COLO668 (cell line): ENCODE data around the gene SYNPR.
A peak's percentile ranks its signal among the peaks of the same experiment; 100 is the strongest.
"Not testable (repeated sequence)": the region's sequence is repeated elsewhere in the genome, so short reads cannot be mapped to it uniquely, and the experiment has no call there.

Source experiments
- DNase-seq: peaks from one replicate; lab custom pipeline; 2025; ENCODE audit not compliant: unreplicated experiment; lab: John Stamatoyannopoulos, UW

Gene SYNPR

DNA sequence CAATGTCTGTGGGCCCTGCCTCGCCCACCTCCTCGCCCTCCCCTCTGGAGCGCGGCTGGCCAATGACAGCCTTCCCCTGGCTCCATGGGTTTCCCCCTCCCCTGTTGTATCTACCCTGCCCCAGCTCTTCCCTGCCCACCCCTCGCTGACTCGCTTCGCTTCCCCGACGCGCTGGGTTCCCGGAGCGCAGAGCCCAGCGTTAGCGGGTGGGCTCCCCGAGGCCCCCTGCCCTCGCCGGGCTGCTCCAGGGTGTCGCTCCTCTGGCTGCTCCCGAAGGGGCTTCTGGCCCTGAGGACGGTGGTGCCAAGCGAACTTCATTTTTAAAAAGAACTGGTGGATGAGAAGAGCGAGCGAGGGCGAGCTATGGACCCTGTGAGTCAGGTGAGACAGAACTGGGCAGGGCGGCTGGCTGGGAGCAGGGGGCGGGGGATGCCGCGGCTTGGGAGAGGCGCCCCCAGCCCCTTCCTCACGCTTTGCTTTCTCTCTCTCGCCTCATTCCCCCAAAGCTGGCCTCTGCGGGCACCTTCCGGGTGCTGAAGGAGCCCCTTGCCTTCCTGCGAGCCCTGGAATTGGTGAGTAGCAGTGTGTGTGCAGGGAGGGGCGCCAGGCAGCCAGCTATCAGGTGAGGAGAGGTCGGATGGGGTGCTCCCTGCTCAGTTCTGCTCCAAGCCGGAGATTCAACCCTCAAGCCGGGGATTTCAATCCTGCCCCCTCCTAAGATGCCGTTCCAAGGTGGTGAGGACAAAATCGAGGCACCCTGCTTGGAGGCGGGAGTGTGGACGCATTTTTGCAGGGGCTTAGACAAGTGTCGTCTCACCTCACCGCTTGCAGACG, at the start of gene SYNPR:
Gene SYNPR, plus strand, starts transcription at position 138 of the 834 bp plus-strand sequence.
- no peak for DNase-seq

DNA sequence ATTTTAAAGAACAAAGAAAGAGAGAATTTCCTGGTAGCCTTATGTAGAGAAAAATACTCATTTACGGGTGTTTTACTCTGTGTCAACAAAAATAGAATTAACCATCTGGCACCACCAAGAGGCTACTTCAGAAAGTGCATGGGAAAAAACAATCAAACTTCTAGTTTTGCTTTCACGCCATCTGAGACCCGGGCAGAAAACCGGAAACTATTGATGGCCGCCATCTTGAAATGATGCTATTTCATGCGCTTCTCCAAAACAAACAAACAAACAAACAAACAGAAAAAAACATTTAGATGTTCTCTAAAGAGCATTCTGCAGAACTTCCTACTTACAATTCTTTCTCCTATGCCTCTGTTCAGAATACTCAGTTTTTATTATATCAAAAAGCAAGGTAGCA, 49.4 kb upstream of the SYNPR start:
- DNase-seq = peak; percentile 9

DNA sequence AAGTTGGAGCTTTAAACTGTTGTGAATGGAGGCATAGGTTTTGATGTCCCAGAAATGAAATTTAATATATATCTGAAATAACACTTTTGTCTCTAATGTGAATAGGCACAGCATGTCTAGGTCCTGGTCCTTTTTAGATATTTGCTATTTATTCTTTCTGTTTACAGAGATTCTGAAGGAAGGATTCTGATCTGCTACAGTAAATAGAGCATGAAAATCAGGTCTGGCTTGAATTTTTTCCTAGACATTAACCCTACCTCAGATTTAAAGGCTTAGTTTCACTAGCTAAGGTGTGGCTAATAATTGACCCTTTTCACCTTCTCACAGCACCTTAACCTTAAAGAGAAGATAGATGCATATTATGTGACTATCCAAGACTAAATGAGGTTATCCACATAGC, 48.0 kb upstream of the SYNPR start:
- DNase-seq = no peak

DNA sequence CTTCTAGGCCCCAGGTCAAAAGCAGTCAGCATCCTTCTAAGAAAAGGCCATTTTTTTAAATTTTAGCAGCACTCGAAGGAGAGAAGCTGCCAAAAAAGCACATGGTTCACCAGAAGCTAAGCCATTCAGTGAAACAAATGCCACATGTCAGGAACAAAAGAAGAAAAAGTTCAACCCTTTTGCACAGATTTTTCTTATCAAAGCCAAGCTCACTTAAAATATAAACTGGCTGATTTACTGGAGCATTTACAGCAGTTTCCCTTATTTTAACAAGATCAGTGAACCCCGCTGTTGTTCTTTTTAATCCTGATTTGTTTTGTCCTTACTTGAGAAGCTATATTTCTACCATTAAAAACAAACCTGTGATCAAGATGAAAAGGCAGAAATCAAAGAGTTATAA, 46.5 kb upstream of the SYNPR start:
- DNase-seq = no peak

DNA sequence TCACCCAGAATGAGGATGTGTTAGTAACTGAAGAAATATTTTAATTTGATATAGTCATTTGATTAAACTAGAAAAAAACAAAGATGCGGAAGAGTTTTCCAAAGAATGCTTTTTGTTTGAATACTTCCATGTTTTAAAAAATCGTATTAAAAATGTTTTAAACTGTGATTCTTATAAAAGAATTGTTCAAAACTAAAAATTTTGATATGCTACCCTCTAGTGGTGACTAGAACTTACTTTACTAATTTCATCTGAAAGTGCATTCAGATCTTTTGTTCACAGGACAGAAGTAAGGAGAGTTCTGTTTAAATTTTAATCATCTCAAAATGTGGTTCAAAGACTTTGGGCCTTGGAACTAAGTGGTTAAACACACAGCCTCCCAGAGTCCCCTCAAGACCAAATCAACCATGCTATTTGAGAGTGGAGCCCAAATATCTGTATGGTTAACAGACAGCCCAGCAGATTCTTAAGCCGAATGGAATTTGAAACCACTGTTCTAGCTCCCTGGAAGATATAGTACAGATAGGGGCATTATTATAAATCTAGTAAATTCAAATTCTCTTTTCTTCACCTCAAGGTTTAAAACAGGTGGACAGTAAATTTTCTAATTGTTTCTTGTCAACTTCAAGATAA, 45.2 kb upstream of the SYNPR start:
- DNase-seq = no peak

DNA sequence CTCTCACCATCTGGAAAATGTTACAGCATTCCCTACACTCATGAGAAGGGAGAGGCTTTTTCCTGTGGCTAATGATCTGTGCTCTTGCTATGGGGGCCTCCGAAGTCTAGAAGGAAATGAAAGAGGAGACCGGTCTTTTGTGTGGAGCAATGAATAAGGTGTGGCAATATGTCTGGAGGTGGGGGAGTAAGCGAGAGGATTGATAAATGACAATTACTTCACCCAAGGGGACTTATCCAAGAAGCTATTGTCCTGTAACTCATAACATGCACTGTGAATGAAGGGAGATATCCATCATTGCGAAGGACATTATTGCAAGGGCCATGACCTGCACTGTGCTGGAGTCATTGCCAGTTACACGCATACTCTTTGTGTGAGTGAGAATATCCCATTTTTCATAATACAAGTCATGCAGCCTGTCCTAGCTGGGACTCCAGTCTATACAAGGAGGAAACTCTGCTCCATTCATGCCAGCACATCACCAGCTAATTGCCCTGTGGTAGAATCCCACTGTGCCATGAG, 37.7 kb upstream of the SYNPR start:
- no peak for DNase-seq

DNA sequence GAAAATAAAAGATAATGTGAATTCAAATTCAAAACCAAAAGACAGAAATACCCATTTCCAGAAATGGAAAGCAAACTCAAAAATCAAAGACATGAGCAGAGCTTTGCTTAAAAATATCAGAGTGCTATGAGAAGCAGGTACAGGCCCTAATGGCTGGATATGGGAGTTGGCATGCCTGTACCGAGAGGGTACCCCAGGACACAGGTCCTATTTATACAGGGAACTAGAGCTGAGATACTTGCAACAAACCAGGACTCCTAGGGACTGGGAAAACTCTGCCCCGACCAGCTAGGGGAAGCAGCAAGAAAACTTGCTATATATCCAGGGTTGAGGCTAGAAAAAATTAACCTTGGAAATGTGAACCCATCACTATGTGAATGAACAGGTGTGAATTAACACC, 36.0 kb upstream of the SYNPR start:
- DNase-seq = no peak

DNA sequence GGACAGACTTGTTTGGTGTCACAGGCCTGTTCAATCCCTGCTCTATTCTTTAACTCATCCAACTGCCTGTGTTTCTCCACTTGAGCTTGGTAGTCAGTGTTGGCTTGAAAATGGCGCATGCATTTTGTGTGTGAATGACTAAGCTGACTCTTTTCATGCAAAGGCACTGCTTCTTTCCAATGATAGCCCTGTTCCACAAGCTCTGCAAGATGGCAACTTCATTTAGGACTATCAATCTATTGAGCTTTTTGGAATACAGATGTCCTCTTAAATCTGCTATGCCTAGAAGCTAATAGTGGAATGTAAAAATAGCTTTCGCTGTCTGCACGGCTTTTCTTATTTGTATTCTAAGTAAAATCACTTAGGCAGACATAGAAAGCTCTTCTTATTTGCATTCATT, 33.6 kb upstream of the SYNPR start:
- no peak for DNase-seq

DNA sequence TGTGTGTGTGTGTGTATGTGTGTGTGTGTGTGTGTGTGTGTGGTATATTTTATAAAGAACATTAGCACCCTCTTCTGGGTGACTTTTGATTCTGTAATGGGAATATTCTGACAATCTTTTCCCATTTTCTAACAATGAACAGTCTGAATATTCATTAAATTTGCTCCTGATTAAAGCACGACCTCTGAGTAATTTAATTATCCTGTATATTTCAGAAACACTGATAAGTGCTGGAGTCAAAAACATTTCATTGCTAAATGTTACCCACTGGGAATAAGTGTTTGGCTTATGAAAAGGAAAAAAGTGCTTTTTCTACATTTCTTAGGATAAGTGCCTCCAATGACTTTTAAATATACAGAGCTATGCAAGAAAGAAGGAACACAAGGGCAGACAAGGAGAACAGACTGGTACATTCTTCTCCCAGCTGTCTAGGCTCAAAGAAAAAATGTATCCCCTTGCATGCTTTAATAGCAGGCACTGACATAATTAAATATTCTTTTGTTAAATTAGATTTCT, 32.3 kb upstream of the SYNPR start:
- DNase-seq = no peak

DNA sequence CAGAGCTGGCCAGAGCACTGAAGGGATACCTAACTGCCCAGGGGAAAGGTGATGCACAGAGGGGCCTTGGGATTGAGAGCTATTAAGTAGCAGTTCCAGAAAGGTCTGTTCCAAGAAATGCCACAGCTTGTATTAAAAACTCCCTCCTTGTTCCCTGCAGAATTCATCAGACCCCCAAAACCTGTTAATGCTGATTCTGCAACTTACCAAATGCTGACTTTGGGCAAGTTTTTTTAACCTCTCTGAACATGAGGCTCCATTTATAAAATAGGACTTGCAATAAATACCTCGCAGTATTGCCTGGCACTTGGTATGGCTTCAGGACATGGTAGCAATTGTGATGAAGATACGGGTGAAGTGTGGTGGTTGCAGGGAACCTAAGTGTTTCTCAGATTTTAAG, 30.1 kb upstream of the SYNPR start:
- DNase-seq = no peak

DNA sequence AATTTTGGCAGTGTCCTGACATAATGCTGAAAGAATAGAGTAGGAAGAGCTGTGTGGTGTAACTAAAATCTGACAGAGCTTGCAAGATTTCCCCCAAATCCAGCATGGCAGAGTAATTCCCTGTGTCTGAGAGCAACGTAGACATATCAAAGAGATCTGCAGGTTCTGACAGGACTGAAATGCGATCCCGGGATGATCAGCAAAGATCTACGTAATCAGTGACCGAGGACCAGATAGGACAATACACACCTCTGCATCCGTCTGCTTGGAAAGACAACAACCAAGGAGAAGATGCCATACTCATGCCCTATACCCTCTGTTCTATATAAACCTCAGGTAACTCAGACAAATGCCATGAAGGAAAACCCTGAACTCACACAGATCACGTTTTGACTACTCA, 26.6 kb upstream of the SYNPR start:
- no peak for DNase-seq

DNA sequence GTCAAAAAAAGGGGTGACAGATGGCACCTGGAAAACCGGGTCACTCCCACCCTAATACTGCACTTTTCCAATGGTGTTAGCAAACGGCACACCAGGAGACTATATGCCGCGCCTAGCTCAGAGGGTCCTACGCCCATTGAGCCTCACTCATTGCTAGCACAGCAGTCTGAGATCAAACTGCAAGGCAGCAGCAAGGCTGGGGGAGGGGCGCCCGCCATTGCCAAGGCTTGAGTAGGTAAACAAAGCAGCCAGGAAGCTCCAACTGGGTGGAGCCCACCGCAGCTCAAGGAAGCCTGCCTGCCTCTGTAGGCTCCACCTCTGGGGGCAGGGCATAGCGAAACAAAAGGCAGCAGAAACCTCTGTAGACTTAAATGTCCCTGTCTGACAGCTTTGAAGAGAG, 22.3 kb upstream of the SYNPR start:
- not testable (repeated sequence) for DNase-seq

DNA sequence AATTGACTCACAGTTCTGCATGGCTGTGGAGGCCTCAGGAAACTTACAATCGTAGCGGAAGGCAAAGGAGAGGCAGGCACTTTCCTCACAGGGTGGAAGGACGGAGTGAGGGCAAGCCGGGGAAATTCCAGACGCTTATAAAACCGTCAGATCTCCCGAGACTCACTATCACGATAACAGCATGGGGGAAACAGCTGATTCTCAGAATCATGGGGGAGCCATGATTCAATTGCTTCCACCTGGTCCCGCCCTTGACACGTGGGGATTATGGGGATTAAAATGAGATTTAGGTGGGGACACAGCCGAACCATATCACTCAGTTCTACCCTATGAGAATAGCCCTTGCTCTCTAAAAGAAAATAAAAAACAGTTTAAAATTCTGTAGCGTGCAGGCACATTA, 13.4 kb upstream of the SYNPR start:
- no peak for DNase-seq

DNA sequence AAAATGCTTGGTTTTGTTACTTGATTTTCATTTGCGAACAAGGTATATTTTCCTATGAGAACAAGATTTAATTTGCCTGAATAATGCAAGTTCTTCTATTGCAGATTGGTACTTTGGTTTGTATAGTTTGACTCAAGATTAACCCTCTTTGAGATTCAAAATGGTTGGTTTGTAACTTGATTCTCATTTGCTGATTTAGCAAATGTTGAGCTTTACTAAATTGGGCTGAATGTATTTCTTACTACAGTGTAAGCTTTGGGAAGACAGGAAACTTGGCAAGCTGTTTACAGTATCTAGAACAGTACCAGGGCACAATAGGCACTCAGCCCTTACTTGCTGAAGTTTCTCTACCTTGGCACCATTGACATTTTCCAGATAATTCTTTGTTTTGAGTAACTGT, 3.7 kb upstream of the SYNPR start:
- no peak for DNase-seq

DNA sequence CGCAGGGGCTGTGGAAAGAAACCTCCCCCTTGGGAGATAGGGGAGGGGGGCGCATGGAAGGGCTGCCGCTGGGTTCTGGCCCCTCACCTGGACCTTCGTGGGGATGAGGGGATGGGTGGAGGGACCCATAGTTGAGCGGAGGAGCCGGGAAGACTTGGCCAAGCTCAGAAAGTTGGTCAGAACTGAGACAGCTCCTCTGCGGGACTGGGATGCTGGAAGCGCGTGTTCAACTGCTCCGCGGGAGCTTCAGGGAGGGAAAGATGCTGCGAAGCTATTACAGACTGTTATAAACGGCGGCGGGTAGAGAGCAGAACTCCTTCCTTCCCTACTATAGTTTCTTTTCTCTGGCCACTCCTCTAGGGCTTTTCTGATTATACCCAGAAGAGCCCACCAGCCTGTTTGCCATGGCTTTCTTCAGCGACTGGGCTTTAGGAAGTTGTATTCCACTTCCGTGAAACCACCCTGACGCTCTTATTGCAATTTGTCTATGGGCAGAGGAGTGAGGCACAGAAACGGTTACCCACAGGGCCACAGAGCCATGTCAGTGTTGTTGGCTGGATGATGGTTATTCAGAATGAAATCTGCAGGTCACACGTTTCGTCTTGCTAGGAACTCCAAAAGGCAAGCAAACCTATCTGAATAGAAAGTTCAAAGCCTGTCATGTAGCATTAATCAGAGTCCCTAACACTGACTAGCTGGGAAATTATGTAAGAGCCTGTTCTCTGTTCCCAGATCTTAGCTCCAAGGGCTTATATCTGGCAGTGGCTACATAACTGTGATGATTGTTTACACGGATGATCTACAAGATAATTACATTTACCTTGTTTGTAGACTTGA, 1.1 kb downstream of the SYNPR start:
- DNase-seq = no peak

DNA sequence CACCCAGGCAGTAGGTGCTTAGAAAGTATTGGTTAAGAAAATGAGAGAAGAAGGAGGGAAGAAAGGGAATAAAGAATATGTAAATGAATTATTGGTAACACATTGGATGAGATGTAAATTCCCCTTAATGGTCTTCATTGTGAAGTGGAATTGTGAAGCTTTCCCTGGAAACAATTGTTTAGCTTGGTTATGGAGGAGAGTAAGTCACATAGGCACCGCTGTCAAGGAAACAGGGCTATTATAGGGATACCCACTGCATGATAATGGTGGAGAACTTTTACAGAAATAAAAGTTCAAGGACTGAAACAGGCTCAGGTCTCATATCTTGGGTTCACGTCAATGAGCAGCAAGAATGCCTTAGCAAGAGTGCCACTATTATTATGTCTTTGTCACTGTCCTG, 9.5 kb downstream of the SYNPR start:
- no peak for DNase-seq

DNA sequence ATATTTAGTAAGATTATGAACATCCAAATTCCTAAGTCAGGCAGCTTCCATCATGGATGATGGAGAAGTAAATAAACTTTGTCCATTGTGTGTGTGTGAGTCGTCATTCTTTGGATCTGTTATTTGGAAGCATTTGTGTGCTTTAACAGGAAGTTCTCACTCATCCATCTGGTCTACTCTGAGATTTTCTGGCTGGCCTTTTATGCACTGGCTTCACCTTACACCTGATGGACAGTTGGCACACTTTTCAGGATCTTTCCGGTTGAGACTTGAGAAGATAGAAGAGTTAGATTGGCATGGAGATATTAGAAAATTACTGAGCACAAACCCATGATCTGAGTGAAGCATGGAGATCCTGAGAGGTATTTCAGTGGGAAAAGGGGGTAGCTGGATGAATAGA, 12.6 kb downstream of the SYNPR start:
- no peak for DNase-seq

DNA sequence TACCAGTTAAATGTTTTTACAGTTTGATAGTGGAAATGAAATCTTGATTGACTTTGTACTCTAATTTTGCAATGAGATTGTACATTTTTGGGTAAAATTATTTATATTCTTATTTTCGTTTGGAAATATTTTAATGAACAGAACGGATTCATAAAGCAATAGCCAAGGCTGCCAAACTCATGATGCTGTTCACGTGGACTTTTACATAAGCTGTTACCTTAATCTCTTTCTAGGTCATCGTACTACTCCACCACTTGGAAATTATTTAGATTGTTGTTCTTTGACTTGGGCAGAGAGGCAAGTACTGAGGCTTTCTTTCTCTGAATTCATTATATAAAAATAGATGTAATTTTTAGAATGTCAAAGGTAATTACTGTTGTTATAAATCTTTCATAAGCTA, 16.2 kb downstream of the SYNPR start:
- DNase-seq = no peak

DNA sequence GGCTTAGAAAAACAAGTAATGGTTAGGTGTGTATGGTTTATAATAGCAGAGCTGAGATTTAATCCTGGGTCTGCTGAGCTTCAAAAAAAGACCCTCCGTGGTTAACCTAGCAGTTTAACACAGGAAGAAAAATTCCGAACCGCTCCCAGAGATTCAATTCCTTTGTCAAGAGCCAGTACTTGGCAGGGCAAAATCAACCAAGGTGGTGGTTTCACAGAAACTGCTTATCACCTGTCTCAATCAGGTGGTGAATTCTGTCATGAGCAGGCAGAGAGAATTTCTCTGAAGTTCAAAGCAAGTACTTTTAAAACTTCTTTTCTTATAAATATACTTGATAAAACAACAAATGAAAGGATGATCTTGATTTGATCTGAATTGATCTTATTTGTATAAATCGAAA, 17.2 kb downstream of the SYNPR start:
- DNase-seq = no peak

DNA sequence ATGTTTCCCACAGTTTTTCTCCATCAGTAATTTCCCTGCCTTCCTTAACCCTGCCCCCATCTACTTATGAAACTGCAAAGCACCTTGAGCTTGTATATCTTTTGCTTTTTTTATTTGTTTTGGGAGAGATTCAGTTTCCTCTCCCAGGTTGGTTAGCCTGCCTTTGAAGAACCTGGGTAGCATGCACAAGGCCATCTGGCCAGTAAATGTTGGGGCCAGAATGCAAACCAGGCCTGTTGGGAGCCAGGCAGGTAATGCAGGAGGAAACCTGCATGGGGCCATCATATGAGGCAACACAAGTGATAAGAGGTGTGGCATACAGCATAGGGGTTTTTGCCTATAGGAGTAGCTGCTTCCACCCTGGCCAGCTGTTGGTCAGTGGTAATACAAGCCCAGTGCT, 17.7 kb downstream of the SYNPR start:
- DNase-seq = no peak

DNA sequence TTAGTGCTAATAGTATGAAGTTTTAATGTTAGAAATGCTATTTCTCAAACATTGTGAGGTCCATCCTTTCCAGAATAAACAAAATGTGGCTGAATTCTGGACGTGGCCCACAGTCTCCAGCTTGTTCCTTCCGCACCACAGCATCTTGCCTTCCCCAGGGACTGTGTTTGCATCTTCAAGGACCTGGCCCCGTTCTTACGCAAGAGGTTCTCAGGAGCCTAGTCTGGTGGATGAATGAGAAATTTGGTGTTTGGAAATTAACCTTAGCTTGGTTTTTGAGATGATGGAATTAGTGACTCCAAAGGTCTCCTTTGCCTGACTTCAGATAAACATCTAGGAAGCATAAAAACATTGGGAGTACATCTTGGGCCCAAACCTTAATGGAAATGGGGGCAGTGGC, 18.1 kb downstream of the SYNPR start:
- DNase-seq = no peak
